GM21717 (cell line): ENCODE results near the gene GSPT1.

ENCODE experiments used
- ATAC-seq: cut with Tn5 transposase; IDR thresholded peaks from one replicate; pipeline ENCODE4 v1.9.1; 2021; ENCODE audit warnings: mild to moderate bottlenecking, moderate library complexity; ENCODE audit not compliant: unreplicated experiment

GSPT1 gene

GRCh38 chr16:11913425-11914079 is 2.2 kb downstream of the GSPT1 start:
- ATAC-seq = no peak

GRCh38 chr16:11909653-11910545 is 5.9 kb downstream of the GSPT1 start:
- no peak for ATAC-seq

- no peak for ATAC-seq
Observed at GRCh38 chr16:11907160-11907970, 8.4 kb downstream of the GSPT1 start.

- ATAC-seq = no peak
Observed at GRCh38 chr16:11903906-11904305, 11.8 kb downstream of the GSPT1 start.

- no peak for ATAC-seq
Observed at GRCh38 chr16:11901091-11901490, 14.7 kb downstream of the GSPT1 start.

- ATAC-seq = no peak
Observed at GRCh38 chr16:11896486-11897176, 19.1 kb downstream of the GSPT1 start.

- no peak for ATAC-seq
Observed at GRCh38 chr16:11893571-11893970, 22.2 kb downstream of the GSPT1 start.

GRCh38 chr16:11892761-11893160 is 23.0 kb downstream of the GSPT1 start:
- ATAC-seq = no peak

- no peak for ATAC-seq
Observed at GRCh38 chr16:11890231-11890965, 25.4 kb downstream of the GSPT1 start.

- ATAC-seq = no peak
Observed at GRCh38 chr16:11886881-11887280, 28.9 kb downstream of the GSPT1 start.

- no peak for ATAC-seq
Observed at GRCh38 chr16:11884035-11884434, 31.7 kb downstream of the GSPT1 start.

GRCh38 chr16:11880007-11880406 is 35.7 kb downstream of the GSPT1 start:
- ATAC-seq = no peak

GRCh38 chr16:11877374-11877773 is 38.4 kb downstream of the GSPT1 start:
- no peak for ATAC-seq

GRCh38 chr16:11876306-11876705 is 39.5 kb downstream of the GSPT1 start:
- no peak for ATAC-seq

GRCh38 chr16:11875721-11876120 is 40.0 kb downstream of the GSPT1 start:
- no peak for ATAC-seq

- ATAC-seq = no peak
Observed at GRCh38 chr16:11871193-11871592, 44.6 kb downstream of the GSPT1 start.

GRCh38 chr16:11870399-11870798 is 45.4 kb downstream of the GSPT1 start:
- no peak for ATAC-seq

- ATAC-seq = no peak
Observed at GRCh38 chr16:11869353-11870228, 46.2 kb downstream of the GSPT1 start.

- ATAC-seq = no peak
Observed at GRCh38 chr16:11868412-11868980, 47.3 kb downstream of the GSPT1 start.
